GM18868 (cell line): ENCODE data around the gene OR4C11.

ENCODE experiments used
- ATAC-seq: cut with Tn5 transposase; IDR thresholded peaks from one replicate; pipeline ENCODE4 v1.9.1; 2021; ENCODE audit warnings: mild to moderate bottlenecking, moderate library complexity; ENCODE audit not compliant: unreplicated experiment

The OR4C11 gene

GRCh38 chr11:55607545-55607944 is at the start of gene OR4C11:
OR4C11 (minus strand) TSS chr11:55607645; CDS start chr11:55604373, 3,272 bp downstream.
- no peak for ATAC-seq

- ATAC-seq = no peak
Observed at GRCh38 chr11:55655096-55655495, 47.7 kb upstream of the OR4C11 start.

GRCh38 chr11:55652560-55652959 is 45.1 kb upstream of the OR4C11 start:
- ATAC-seq = no peak

GRCh38 chr11:55648027-55648426 is 40.6 kb upstream of the OR4C11 start, which contains the start of gene OR4S2:
OR4S2 (plus strand) TSS chr11:55648327; CDS start chr11:55650904, 2,577 bp downstream.
- no peak for ATAC-seq

GRCh38 chr11:55634813-55635212 is 27.4 kb upstream of the OR4C11 start, which contains the start of gene OR4P4:
OR4P4 (plus strand) TSS chr11:55635113.
- ATAC-seq = no peak

GRCh38 chr11:55624531-55624930 is 17.1 kb upstream of the OR4C11 start:
- ATAC-seq = no peak

GRCh38 chr11:55572548-55572947 is 34.9 kb downstream of the OR4C11 start:
- no peak for ATAC-seq

GRCh38 chr11:55571828-55572227 is 35.6 kb downstream of the OR4C11 start, which contains the start of gene OR4C16:
OR4C16 (plus strand) TSS chr11:55572128; CDS start chr11:55572128, 0 bp downstream.
- no peak for ATAC-seq

- no peak for ATAC-seq
Observed at GRCh38 chr11:55554169-55554568, 53.3 kb downstream of the OR4C11 start, which contains the start of gene OR4C15. OR4C15 (plus strand) TSS chr11:55554469; CDS start chr11:55554469, 0 bp downstream.
